HUES48 (cell line): ENCODE data around the gene FUBP3.
"Not testable (repeated sequence)": the region's sequence is repeated elsewhere in the genome, so short reads cannot be mapped to it uniquely, and the experiment has no call there.

Experiments
- H3K27ac ChIP-seq: one replicate; pipeline ENCODE4 v1.7.0; 2013; ENCODE audit warnings: low read depth, low read length, inconsistent platforms
- H3K27me3 ChIP-seq: 2 replicates; pipeline ENCODE4 v1.6.1; 2013; ENCODE audit warnings: mild to moderate bottlenecking, low read length; ENCODE audit not compliant: control insufficient read depth, insufficient read depth
- H3K36me3 ChIP-seq: 2 replicates; pipeline ENCODE4 v1.6.1; 2013; ENCODE audit warnings: low read length; ENCODE audit not compliant: control insufficient read depth, insufficient read depth
- H3K4me1 ChIP-seq: 2 replicates; pipeline ENCODE4 v1.6.1; 2013; ENCODE audit warnings: mild to moderate bottlenecking, low read length; ENCODE audit not compliant: control insufficient read depth, insufficient read depth
- H3K4me3 ChIP-seq: 2 replicates; pipeline ENCODE4 v1.5.1; 2013; ENCODE audit warnings: mild to moderate bottlenecking, low read depth, low read length
- H3K9ac ChIP-seq: 2 replicates; pipeline ENCODE4 v1.6.1; 2013; ENCODE audit warnings: mild to moderate bottlenecking, low read depth, low read length, moderate library complexity
- H3K9me3 ChIP-seq: 2 replicates; pipeline ENCODE4 v1.6.1; 2013; ENCODE audit warnings: low read length; ENCODE audit not compliant: control insufficient read depth, insufficient read depth

The FUBP3 gene

GRCh38 chr9:130670644-130671043 is 91.3 kb downstream of the FUBP3 start:
- Histone ChIP-seq H3K27ac (no peak overlapping the region), H3K4me3 (no peak overlapping the region), H3K4me1 (peaks cover 10% of the 10 kb centered on the region), H3K9ac (no peak overlapping the region), H3K9me3 (no peaks in the 10 kb centered on the region), H3K27me3 (peaks cover 37% of the 10 kb centered on the region), H3K36me3 (no peaks in the 10 kb centered on the region)

- H3K4me3 ChIP-seq: no peak overlapping the region
- H3K27ac ChIP-seq: no peak overlapping the region
- H3K9ac ChIP-seq: no peak overlapping the region
- H3K27me3 ChIP-seq: peaks cover 26% of the 10 kb centered on the region
- H3K36me3 ChIP-seq: no peaks in the 10 kb centered on the region
- no peaks in the 10 kb centered on the region for H3K9me3 ChIP-seq
- no peaks in the 10 kb centered on the region for H3K4me1 ChIP-seq
These were observed 93.1 kb downstream of the FUBP3 start for GRCh38 chr9:130672466-130672865.

- H3K9me3 ChIP-seq: no peaks in the 10 kb centered on the region
- no peaks in the 10 kb centered on the region for H3K36me3 ChIP-seq
- no peak overlapping the region for H3K4me3 ChIP-seq
- no peak overlapping the region for H3K27ac ChIP-seq
- no peaks in the 10 kb centered on the region for H3K4me1 ChIP-seq
- H3K9ac ChIP-seq: no peak overlapping the region
- H3K27me3 ChIP-seq: peaks cover 25% of the 10 kb centered on the region
These were observed 93.7 kb downstream of the FUBP3 start for GRCh38 chr9:130672933-130673615.

GRCh38 chr9:130675396-130675795 is 96.0 kb downstream of the FUBP3 start:
- Histone ChIP-seq H3K4me3 (no peak overlapping the region), H3K4me1 (no peaks in the 10 kb centered on the region), H3K27me3 (peaks cover 35% of the 10 kb centered on the region), H3K9ac (no peak overlapping the region), H3K36me3 (no peaks in the 10 kb centered on the region), H3K27ac (no peak overlapping the region), H3K9me3 (no peaks in the 10 kb centered on the region)

GRCh38 chr9:130677252-130677651 is 97.9 kb downstream of the FUBP3 start:
- H3K36me3 ChIP-seq: no peaks in the 10 kb centered on the region
- no peaks in the 10 kb centered on the region for H3K9me3 ChIP-seq
- H3K4me3 ChIP-seq: no peak overlapping the region
- H3K9ac ChIP-seq: no peak overlapping the region
- H3K27ac ChIP-seq: no peak overlapping the region
- H3K27me3 ChIP-seq: peaks cover 52% of the 10 kb centered on the region
- H3K4me1 ChIP-seq: peaks cover 3% of the 10 kb centered on the region; the same call in 1 of the 2 replicates

GRCh38 chr9:130680836-130681768 is 101.7 kb downstream of the FUBP3 start:
- no peak overlapping the region for H3K27ac ChIP-seq
- peak overlapping the region; percentile 73 for H3K4me3 ChIP-seq
- no peak overlapping the region for H3K9ac ChIP-seq

GRCh38 chr9:130681769-130682420 is 102.5 kb downstream of the FUBP3 start:
- Histone ChIP-seq H3K9ac (no peak overlapping the region), H3K4me1 (peaks cover 5% of the 10 kb centered on the region; the same call in 1 of the 2 replicates), H3K4me3 (peak overlapping the region; percentile 66), H3K27ac (no peak overlapping the region), H3K36me3 (no peaks in the 10 kb centered on the region), H3K9me3 (peaks cover 6% of the 10 kb centered on the region; the same call in 1 of the 2 replicates), H3K27me3 (peaks cover 50% of the 10 kb centered on the region)

More at GRCh38 chr9:130680836-130681768, 101.7 kb downstream of the FUBP3 start:
- Histone ChIP-seq H3K4me1 (peaks cover 5% of the 10 kb centered on the region; the same call in 1 of the 2 replicates), H3K36me3 (no peaks in the 10 kb centered on the region), H3K27me3 (peaks cover 54% of the 10 kb centered on the region), H3K9me3 (peaks cover 6% of the 10 kb centered on the region; the same call in 1 of the 2 replicates)

GRCh38 chr9:130682421-130683121 is 103.2 kb downstream of the FUBP3 start:
- H3K9me3 ChIP-seq: peaks cover 6% of the 10 kb centered on the region; the same call in 1 of the 2 replicates
- H3K27me3 ChIP-seq: peaks cover 46% of the 10 kb centered on the region
- no peak overlapping the region for H3K9ac ChIP-seq
- no peaks in the 10 kb centered on the region for H3K36me3 ChIP-seq
- H3K4me3 ChIP-seq: peak overlapping the region; percentile 66; the same call in 1 of the 2 replicates
- H3K27ac ChIP-seq: no peak overlapping the region
- H3K4me1 ChIP-seq: peaks cover 5% of the 10 kb centered on the region; the same call in 1 of the 2 replicates

- H3K27ac ChIP-seq: no peak overlapping the region
- no peak overlapping the region for H3K9ac ChIP-seq
These were observed 105.7 kb downstream of the FUBP3 start for GRCh38 chr9:130685104-130685503.

GRCh38 chr9:130685945-130686344 is 106.6 kb downstream of the FUBP3 start:
- not testable (repeated sequence) for H3K27ac ChIP-seq, H3K36me3 ChIP-seq, H3K4me3 ChIP-seq, H3K9me3 ChIP-seq, H3K9ac ChIP-seq
- Histone ChIP-seq H3K27me3 (peaks cover 14% of the 10 kb centered on the region), H3K4me1 (peaks cover 10% of the 10 kb centered on the region; the same call in 1 of the 2 replicates)

More at GRCh38 chr9:130685104-130685503, 105.7 kb downstream of the FUBP3 start:
- H3K27me3 ChIP-seq: peaks cover 22% of the 10 kb centered on the region
- H3K4me1 ChIP-seq: peaks cover 10% of the 10 kb centered on the region; the same call in 1 of the 2 replicates
- peaks cover 6% of the 10 kb centered on the region; the same call in 1 of the 2 replicates for H3K9me3 ChIP-seq
- no peak overlapping the region for H3K4me3 ChIP-seq
- no peaks in the 10 kb centered on the region for H3K36me3 ChIP-seq
